Spleen (tissue), 11 donors: ENCODE data around the gene NUBP2. TPM values are rescaled to one million over a fixed set of nuclear protein-coding genes. Genes with fewer than 3 reads are reported as not detected.

Source experiments
- DNase-seq: peaks from one replicate; pipeline ENCODE4 v3.0.0-alpha.2; 2020
- H3K27ac ChIP-seq, 8 donors: fragments of 200-600 bp; sonication (generic) in 7 of 8; 1 replicate in 4 of 8; 2 replicates in 4 of 8; pipeline versions ENCODE4 v1.5.0 to v1.8.0; 2016 to 2021; ENCODE audit warnings: inconsistent platforms in 4 of 8, mild to moderate bottlenecking in 4 of 8, moderate library complexity in 1 of 8
- H3K27me3 ChIP-seq, 7 donors: fragments of 200-600 bp; sonication (generic) in 6 of 7; replicated peaks in 1 of 7; 1 replicate in 4 of 7; 2 replicates in 3 of 7; pipeline versions ENCODE4 v1.5.0 to v1.8.0; 2016 to 2021; ENCODE audit warnings: inconsistent platforms in 3 of 7, mild to moderate bottlenecking in 1 of 7
- H3K36me3 ChIP-seq, 6 donors: fragments of 200-600 bp; sonication (generic) in 5 of 6; 1 replicate in 4 of 6; 2 replicates in 2 of 6; pipeline versions ENCODE4 v1.5.0 to v1.8.0; 2016 to 2021; ENCODE audit warnings: inconsistent platforms in 2 of 6
- H3K4me1 ChIP-seq, 6 donors: fragments of 200-600 bp; sonication (generic) in 5 of 6; 1 replicate in 3 of 6; 2 replicates in 3 of 6; pipeline versions ENCODE4 v1.5.0 to v1.8.0; 2016 to 2021; ENCODE audit warnings: inconsistent platforms in 3 of 6
- H3K4me3 ChIP-seq, 8 donors: fragments of 200-600 bp; sonication (generic) in 7 of 8; 1 replicate in 4 of 8; 2 replicates in 4 of 8; pipeline versions ENCODE4 v1.5.0 to v1.8.0; 2016 to 2021; ENCODE audit warnings: inconsistent platforms in 4 of 8, mild to moderate bottlenecking in 4 of 8, moderate library complexity in 2 of 8
- H3K9me3 ChIP-seq, 8 donors: fragments of 200-600 bp; sonication (generic) in 7 of 8; 1 replicate in 4 of 8; 2 replicates in 4 of 8; pipeline versions ENCODE4 v1.5.0 to v1.8.0; 2016 to 2021; ENCODE audit warnings: inconsistent platforms in 4 of 8
- CTCF ChIP-seq, 11 experiments: fragments of 200-600 bp in 7 of 11; fragments of 450-650 bp in 4 of 11; sonication (generic) in 4 of 11; IDR thresholded peaks in 8 of 11; conservative IDR thresholded peaks in 3 of 11; 1 replicate in 7 of 11; 2 replicates in 4 of 11; pipeline versions ENCODE4 v1.4.0 to v1.8.0; 2016 to 2021; ENCODE audit warnings: antibody characterized with exemption in 11 of 11, inconsistent platforms in 4 of 11, mild to moderate bottlenecking in 1 of 11
- POLR2A ChIP-seq, 3 donors: fragments of 450-650 bp; IDR thresholded peaks; one replicate each; pipeline ENCODE4 v1.5.1; 2017; ENCODE audit warnings: antibody characterized with exemption in 3 of 3, mild to moderate bottlenecking in 1 of 3
- POLR2AphosphoS5 ChIP-seq, 3 donors: sonication (generic); formaldehyde crosslinking; IDR thresholded peaks; one replicate each; pipeline ENCODE4 v1.5.1; 2017; ENCODE audit warnings: antibody characterized with exemption in 3 of 3
- WGBS, 5 donors: extraction: QIAGEN DNeasy Blood & Tissue Kit in 3 of 5; methylation state at CpG; one replicate each; pipeline versions ENCODE4 v1.1.5 to v1.1.7; 2013 to 2018; 5-methylcytosine and 5-hydroxymethylcytosine counted together
- intact Hi-C: fragments of 100-400 bp; cut with DNase I; formaldehyde crosslinking; loops from one replicate; pipeline ENCODE4 v1.15.0; 2023; ENCODE audit warnings: low total_unique reads
- polyA plus RNA-seq, 3 donors: library from polyadenylated mRNA; stranded (reverse); fragments of 200-250 nt; gene quantifications; one replicate each; pipeline ENCODE4 v1.2.1, GENCODE V29; 2013
- total RNA-seq, 7 donors: library from RNA; depleted of rRNA in 3 of 7; stranded (reverse); fragments of >200 nt in 3 of 7; fragmentation: NEBNext Ultra II Directional in 4 of 7; extraction: Animal tissue kit (Norgen Biotek cat#: 25700) in 4 of 7; gene quantifications; one replicate each; pipeline versions ENCODE4 v1.1.0 to v1.2.1, GENCODE V29; 2016 to 2021
- donor health status: healthy with polysubstance abuse.
- donor health status: DM: no; HTN: no; CAD: no; lungs with moderate emphysema.
- donor health status: DM: no; HTN: no; CAD: no.
- donor health status: Bipolar disorder and iron deficiency.
- donor health status: healthy.
- donor health status: DM: no; HTN: no; CAD: no.
- donor health status: DM: yes; HTN: yes; CAD: no.

Gene NUBP2
- total and polyA plus RNA-seq, 10 donors = 37.5 to 103 (median 57.3) TPM

GRCh38 chr16:1779234-1779701, 3.5 kb upstream of the NUBP2 start:
- H3K9me3 ChIP-seq = no peaks in the 10 kb centered on the region
- peaks cover 29 to 88% (median 45%) of the 10 kb centered on the region in 6 donors for H3K4me1 ChIP-seq
- H3K36me3 ChIP-seq = peaks cover 0 to 65% (median 36%) of the 10 kb centered on the region in 6 donors
- H3K27ac ChIP-seq = no peak overlapping the region
- 85 to 92% (median 88%) methylated on average over 5 to 8 of the region's 8 CpGs for WGBS, 5 donors
- peak; percentile 71 for DNase-seq
- intact Hi-C loops = no loop called here
- no peaks in the 10 kb centered on the region for H3K27me3 ChIP-seq
- no peak overlapping the region for H3K4me3 ChIP-seq
- TF ChIP-seq CTCF (IDR thresholded peaks at IDR 0.05 in 8 of 11, conservative IDR thresholded peaks at IDR 0.05 in 3 of 11) (no peak), POLR2A (IDR thresholded peaks at IDR 0.05) (no peak), POLR2AphosphoS5 (IDR thresholded peaks at IDR 0.05) (peak in 1 of 3 donors; percentile 0)

GRCh38 chr16:1779741-1780676, 2.8 kb upstream of the NUBP2 start:
- Histone ChIP-seq H3K27me3 (no peaks in the 10 kb centered on the region), H3K9me3 (no peaks in the 10 kb centered on the region), H3K4me1 (peaks cover 23 to 88% (median 44%) of the 10 kb centered on the region in 6 donors), H3K27ac (peak overlapping the region in 1 of 8 donors; percentile 33), H3K4me3 (no peak overlapping the region), H3K36me3 (peaks cover 0 to 66% (median 37%) of the 10 kb centered on the region in 6 donors)
- 81 to 91% (median 86%) methylated on average over 2 to 27 of the region's 27 CpGs for WGBS, 5 donors
- TF ChIP-seq POLR2A (IDR thresholded peaks at IDR 0.05) (no peak), POLR2AphosphoS5 (IDR thresholded peaks at IDR 0.05) (peak; percentile 38 to 73 (median 66)), CTCF (IDR thresholded peaks at IDR 0.05 in 8 of 11, conservative IDR thresholded peaks at IDR 0.05 in 3 of 11) (no peak)
- intact Hi-C loops = no loop called here
- peak; percentile 79 for DNase-seq

- peaks cover 0 to 66% (median 35%) of the 10 kb centered on the region in 6 donors for H3K36me3 ChIP-seq
- intact Hi-C loops = no loop called here
- H3K4me1 ChIP-seq = peaks cover 22 to 88% (median 45%) of the 10 kb centered on the region in 6 donors
- TF ChIP-seq CTCF (IDR thresholded peaks at IDR 0.05 in 8 of 11, conservative IDR thresholded peaks at IDR 0.05 in 3 of 11) (no peak), POLR2A (IDR thresholded peaks at IDR 0.05) (no peak), POLR2AphosphoS5 (IDR thresholded peaks at IDR 0.05) (no peak)
- peak overlapping the region in 2 of 8 donors; percentile 86 to 100 for H3K4me3 ChIP-seq
- no peak for DNase-seq
- H3K27ac ChIP-seq = no peak overlapping the region
- WGBS, 5 donors = 73 to 96% (median 83%) methylated on average over 6 of the region's 6 CpGs
- no peaks in the 10 kb centered on the region for H3K9me3 ChIP-seq
- no peaks in the 10 kb centered on the region for H3K27me3 ChIP-seq
Measured at GRCh38 chr16:1780677-1781072, 2.1 kb upstream of the NUBP2 start.

GRCh38 chr16:1781254-1781653, 1.5 kb upstream of the NUBP2 start:
- Histone ChIP-seq H3K4me1 (peaks cover 22 to 87% (median 48%) of the 10 kb centered on the region in 6 donors), H3K27me3 (no peaks in the 10 kb centered on the region), H3K9me3 (no peaks in the 10 kb centered on the region), H3K36me3 (peaks cover 0 to 66% (median 33%) of the 10 kb centered on the region in 6 donors), H3K4me3 (peak overlapping the region; percentile 86 to 100 (median 94)), H3K27ac (peak overlapping the region in 6 of 8 donors; percentile 86 to 97 (median 95))
- TF ChIP-seq POLR2AphosphoS5 (IDR thresholded peaks at IDR 0.05) = no peak
- WGBS, 5 donors = 79 to 85% (median 80%) methylated on average over 16 to 20 of the region's 20 CpGs
- intact Hi-C loops = no loop called here
- DNase-seq = peak; percentile 80
